NCI-H146 (cell line): ENCODE measurements around the gene HTR3E.
"Not testable (repeated sequence)": the region's sequence is repeated elsewhere in the genome, so short reads cannot be mapped to it uniquely, and the experiment has no call there.

ENCODE experiments used
- DNase-seq: peaks from one replicate; lab custom pipeline; 2025; lab: John Stamatoyannopoulos, UW

HTR3E gene

GRCh38 chr3:184110316-184110725 is 13.5 kb downstream of the HTR3E start:
- no peak for DNase-seq

DNA sequence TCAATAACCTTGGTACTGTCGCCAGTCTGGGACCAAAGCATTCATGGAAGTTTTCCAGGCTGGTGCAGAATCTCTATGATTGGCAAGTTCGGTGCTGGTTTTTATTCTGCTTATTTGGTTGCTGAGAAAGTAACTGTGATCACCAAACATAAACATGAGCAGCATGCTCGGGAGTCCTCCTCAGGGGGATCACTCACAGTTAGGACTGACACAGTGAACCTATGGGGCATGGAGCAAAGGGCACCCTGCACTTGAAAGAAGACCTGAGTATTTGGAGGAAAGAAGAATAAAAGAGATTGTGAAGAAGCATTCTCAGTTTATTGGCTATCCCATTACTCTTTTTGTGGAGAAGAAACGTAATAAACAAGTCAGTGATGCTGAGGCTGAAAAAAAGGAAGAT is 19.2 kb downstream of the HTR3E start:
- no peak for DNase-seq

- peak; percentile 62 for DNase-seq
These were observed 20.8 kb downstream of the HTR3E start for GRCh38 chr3:184117636-184118035.

DNA sequence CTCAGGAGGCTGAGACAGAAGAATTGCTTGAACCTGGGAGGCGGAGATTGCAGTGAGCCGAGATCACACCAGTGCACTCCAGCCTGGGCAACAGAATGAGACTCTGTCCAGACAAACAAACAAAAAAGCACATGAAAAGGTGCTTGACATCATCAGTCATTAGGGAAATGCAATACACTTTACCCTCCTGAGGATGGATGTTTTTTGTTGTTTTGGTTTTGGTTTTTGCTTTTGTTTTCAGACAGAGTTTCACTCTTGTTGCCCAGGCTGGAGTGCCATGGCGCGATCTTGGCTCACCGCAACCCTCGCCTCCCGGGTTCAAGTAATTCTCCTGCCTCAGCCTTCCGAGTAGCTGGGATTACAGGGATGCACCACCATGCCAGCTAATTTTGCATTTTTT is 24.2 kb downstream of the HTR3E start:
- not testable (repeated sequence) for DNase-seq

- DNase-seq: no peak
These were observed 29.1 kb downstream of the HTR3E start for GRCh38 chr3:184126006-184126405.

DNA sequence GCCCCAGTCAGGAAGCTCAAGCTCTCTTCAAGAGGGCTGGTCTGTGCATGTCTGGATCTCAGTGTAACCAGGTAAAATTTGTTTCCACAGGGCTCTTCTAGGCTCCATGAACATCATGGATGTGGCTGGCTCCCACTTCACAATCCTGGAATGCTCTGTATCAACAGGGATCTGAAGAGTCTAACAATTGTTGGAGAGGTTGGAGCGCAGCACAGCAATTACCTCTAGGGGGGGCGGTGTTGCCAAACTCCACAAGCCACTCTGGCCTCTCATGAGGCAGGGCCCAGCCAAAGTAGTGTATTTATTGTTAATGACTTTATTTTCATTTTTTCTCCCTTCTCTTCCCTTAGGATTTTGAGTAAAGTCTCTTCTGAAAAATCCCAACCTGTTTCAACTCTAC is 32.1 kb downstream of the HTR3E start:
- peak; percentile 37 for DNase-seq

DNA sequence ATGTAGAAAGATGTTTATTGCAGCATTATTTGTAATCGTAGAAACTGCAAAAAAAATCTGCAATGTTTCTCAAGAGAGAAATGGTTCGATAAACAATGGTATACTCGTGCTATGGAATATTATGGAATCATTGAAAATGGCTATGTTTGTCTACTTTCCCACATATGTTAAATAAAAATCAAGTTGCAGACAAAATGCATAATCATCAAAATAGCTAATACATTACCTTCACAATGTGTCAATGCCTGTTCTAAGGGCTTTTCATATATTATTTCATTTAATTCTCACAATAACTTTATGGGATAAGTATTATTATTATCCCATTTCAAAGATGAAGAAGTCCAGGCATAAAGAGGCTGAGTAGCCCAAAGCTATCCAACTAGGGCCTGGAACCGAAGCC is 36.1 kb downstream of the HTR3E start:
- DNase-seq: no peak

- peak; percentile 94 for DNase-seq
These were observed 37.2 kb downstream of the HTR3E start for GRCh38 chr3:184133840-184134745.

DNA sequence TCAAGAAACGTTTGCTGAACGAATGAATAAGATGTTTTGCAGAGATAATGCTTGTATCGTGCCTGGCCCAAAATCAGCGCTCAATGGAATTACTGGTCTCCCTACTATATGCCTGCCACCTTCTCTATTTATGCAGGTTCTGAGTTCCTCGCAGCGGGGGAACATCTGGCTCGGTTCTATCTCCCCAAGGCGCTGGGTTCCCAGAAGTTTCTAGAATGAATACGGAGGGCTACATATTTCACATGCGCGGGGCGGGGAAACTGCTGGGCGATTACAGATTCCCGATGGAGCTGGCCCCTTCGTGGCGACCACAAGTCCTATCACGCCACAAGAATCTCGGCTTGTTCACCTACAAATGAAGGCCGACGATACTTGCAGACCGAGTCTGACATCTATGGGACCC is 37.9 kb downstream of the HTR3E start:
- DNase-seq: peak; percentile 75

GRCh38 chr3:184135149-184135910 is 38.5 kb downstream of the HTR3E start, which contains the start of gene EIF2B5:
EIF2B5 (plus strand) TSS chr3:184135358; CDS start chr3:184135386, 28 bp downstream.
- peak; percentile 99 for DNase-seq

DNA sequence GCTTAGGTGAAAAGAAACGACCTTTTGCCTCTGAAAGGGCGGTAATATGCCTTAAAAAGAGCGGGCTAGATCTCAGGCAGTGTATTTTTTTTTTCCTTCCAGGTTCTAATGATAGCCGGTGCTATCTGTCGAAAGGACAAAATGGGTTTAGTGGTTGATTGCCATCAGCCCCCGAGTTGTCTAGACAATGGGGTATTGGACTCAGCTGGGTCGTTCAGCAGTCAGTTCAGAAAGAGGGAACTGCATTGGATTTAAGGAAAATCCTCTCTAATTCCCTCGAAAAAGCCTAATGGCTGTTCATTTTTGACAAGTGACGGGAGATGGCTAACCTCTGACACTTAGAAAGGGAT is 39.0 kb downstream of the HTR3E start:
- DNase-seq: no peak

DNA sequence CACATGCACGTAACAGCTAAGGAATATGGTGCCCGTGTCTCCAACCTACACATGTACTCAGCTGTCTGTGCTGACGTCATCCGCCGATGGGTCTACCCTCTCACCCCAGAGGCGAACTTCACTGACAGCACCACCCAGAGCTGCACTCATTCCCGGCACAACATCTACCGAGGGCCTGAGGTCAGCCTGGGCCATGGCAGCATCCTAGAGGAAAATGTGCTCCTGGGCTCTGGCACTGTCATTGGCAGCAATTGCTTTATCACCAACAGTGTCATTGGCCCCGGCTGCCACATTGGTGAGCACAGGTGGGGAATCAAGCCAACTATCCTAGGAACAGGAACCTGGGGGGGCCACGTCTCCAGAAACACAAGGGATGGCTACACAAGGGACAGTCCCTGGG is 43.6 kb downstream of the HTR3E start:
- DNase-seq: no peak

DNA sequence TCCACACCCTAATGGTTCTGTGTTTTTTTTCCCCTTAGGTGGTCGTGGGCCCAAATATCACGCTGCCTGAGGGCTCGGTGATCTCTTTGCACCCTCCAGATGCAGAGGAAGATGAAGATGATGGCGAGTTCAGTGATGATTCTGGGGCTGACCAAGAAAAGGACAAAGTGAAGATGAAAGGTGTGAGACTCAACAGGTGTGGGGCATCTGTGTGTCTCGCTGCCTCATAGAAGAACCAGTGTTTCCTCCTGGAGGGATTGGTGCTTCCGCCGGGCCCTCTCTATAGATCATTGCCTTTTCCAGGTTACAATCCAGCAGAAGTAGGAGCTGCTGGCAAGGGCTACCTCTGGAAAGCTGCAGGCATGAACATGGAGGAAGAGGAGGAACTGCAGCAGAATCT is 45.3 kb downstream of the HTR3E start:
- no peak for DNase-seq

GRCh38 chr3:184143327-184143726 is 46.5 kb downstream of the HTR3E start:
- no peak for DNase-seq

- no peak for DNase-seq
These were observed 47.6 kb downstream of the HTR3E start for GRCh38 chr3:184144505-184144904.

- peak; percentile 48 for DNase-seq
These were observed 48.3 kb downstream of the HTR3E start for GRCh38 chr3:184145111-184145524.

GRCh38 chr3:184145751-184146270 is 48.9 kb downstream of the HTR3E start:
- no peak for DNase-seq

DNA sequence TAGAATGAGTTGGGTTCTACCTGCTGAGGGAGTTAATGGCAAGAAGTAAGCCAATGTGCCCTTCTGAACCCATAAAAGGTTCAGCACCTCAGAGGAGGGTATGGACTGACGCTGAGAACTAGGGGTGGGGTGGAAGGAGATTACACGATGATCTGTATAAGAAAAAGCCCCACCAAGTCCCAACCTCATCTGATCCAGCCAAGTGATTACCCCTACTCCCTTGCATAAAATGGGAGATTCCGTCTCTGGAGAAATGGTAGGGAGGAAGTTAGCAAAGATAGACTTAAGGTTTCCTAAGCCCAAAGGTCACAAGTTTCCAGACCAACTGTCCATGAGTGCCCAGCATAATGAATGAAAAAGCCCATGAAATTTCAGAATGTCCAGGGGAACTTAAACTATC is 51.2 kb downstream of the HTR3E start:
- DNase-seq: no peak

GRCh38 chr3:184149123-184149522 is 52.3 kb downstream of the HTR3E start:
- DNase-seq: no peak

DNA sequence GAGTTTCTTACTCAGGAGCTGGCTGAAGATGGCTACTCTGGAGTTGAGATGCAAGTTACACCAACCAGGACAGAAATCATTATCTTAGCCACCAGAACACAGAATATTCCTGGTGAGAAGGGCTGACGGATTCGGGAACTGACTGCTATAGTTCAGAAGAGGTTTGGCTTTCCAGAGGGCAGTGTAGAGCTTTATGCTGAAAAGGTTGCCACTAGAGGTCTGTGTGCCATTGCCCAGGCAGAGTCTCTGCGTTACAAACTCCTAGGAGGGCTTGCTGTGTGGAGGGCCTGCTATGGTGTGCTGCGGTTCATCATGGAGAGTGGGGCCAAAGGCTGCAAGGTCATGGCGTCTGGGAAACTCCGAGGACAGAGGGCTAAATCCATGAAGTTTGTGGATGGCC is 52.9 kb downstream of the HTR3E start:
- not testable (repeated sequence) for DNase-seq

DNA sequence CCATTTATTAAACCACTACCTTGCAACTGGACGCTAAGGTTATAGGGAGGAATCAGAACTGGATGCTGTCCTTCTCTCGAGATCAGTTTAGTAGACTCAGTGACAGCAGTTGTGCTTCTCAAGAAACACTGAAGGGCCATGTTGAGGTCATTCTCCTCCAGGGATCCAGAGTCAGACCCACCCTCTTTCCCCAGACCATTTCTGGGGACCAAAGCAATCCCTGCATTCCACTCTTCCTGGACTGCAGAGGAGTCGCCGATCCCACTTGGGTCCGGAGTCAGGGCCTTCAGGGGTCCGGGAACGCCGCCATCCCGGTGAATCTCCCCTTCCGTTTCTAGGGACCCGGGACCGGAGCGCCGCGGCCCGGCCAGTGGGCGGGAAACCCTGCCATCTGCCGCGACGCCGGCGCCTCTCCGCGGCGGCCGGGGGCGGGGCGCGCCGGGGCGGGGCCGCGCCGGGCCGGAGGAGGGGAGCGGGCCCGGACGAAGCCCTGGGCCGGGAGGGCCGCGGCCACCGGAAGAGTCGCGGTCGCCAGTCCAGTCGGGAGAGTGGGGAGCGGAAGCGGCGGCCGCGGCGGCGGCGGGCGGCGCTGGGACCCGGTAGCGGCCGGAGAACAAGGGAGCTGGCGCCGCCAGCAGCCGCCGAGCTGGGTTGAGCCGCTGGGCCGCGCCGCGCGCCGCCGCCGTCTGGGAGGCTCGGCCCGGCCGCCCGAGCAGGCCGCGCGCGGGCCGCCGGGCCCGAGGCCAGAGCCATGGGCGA is 58.2 kb downstream of the HTR3E start, which contains the start of gene DVL3:
Gene DVL3 (plus strand): TSS at position 493 of the 759 bp plus-strand sequence. CDS start 259 bp downstream, at position 752.
- peak; percentile 83 for DNase-seq
